PC-9 (cell line): ENCODE measurements around the gene SOCS6. TPM values are rescaled to one million over a fixed set of nuclear protein-coding genes. Genes with fewer than 3 reads are reported as not detected.
A peak's percentile ranks its signal among the peaks of the same experiment; 100 is the strongest.

Source experiments
- BruUV-seq: library from RNA; stranded (reverse); fragments of 400-500 nt; replicated peaks from 2 replicates; lab custom pipeline; 2021; lab: Mats Ljungman, UMichigan
- CTCF ChIA-PET: fragments of 300-600 bp; sonication (Branson Sonifier 250); formaldehyde crosslinking; loops from one replicate; lab custom pipeline; 2022; ENCODE audit warnings: antibody characterized with exemption; lab: Charles Lee
- POLR2A ChIA-PET: fragments of 300-600 bp; sonication (Branson Sonifier 250); formaldehyde crosslinking; loops from one replicate; lab custom pipeline; 2022; ENCODE audit warnings: antibody characterized with exemption; ENCODE audit not compliant: unreplicated experiment; lab: Charles Lee
- DNase-seq, 2 experiments: peaks; one replicate each; pipeline versions ENCODE4 v3.0.0 to v3.0.0-alpha.2; 2015 to 2022; ENCODE audit warnings: mixed read lengths in 1 of 2
- H2AFZ ChIP-seq: fragments of 200-600 bp; sonication (generic); 2 replicates; pipeline ENCODE4 v1.8.1; 2017; ENCODE audit warnings: antibody characterized with exemption
- H3F3A ChIP-seq: fragments of 200-600 bp; sonication (generic); 2 replicates; pipeline ENCODE4 v1.8.1; 2017; ENCODE audit warnings: antibody characterized with exemption, mild to moderate bottlenecking, low read depth; ENCODE audit not compliant: insufficient read depth
- H3K27ac ChIP-seq: fragments of 200-600 bp; sonication (generic); 2 replicates; pipeline ENCODE4 v1.6.1; 2016; ENCODE audit warnings: mixed run types
- H3K27me3 ChIP-seq: fragments of 200-600 bp; sonication (generic); 2 replicates; pipeline ENCODE4 v1.6.1; 2016; ENCODE audit warnings: low read depth, mixed run types; ENCODE audit not compliant: insufficient read depth
- H3K36me3 ChIP-seq: fragments of 200-600 bp; sonication (generic); 2 replicates; pipeline ENCODE4 v1.6.1; 2016; ENCODE audit warnings: low read depth, mixed run types
- H3K4me1 ChIP-seq: fragments of 200-600 bp; sonication (generic); replicated peaks from 2 replicates; pipeline ENCODE4 v1.6.1; 2016; ENCODE audit warnings: mixed run types; ENCODE audit not compliant: insufficient read depth
- H3K4me2 ChIP-seq: fragments of 200-600 bp; sonication (generic); 2 replicates; pipeline ENCODE4 v1.6.1; 2017; ENCODE audit warnings: mixed run types
- H3K4me3 ChIP-seq: fragments of 200-600 bp; sonication (generic); 2 replicates; pipeline ENCODE4 v1.6.1; 2016; ENCODE audit warnings: mixed run types
- H3K79me2 ChIP-seq: fragments of 200-600 bp; sonication (generic); 2 replicates; pipeline ENCODE4 v1.6.1; 2017; ENCODE audit warnings: low read depth, mixed run types
- H3K9me2 ChIP-seq: fragments of 200-600 bp; sonication (generic); 2 replicates; pipeline ENCODE4 v1.8.1; 2017; ENCODE audit warnings: mild to moderate bottlenecking; ENCODE audit not compliant: insufficient read depth
- H3K9me3 ChIP-seq: fragments of 200-600 bp; sonication (generic); 2 replicates; pipeline ENCODE4 v1.8.1; 2016; ENCODE audit warnings: low read depth; ENCODE audit not compliant: insufficient read depth
- H4K20me1 ChIP-seq: fragments of 200-600 bp; sonication (generic); 2 replicates; pipeline ENCODE4 v1.8.1; 2017; ENCODE audit not compliant: insufficient read depth
- CTCF ChIP-seq: fragments of 200-600 bp; sonication (generic); conservative IDR thresholded peaks from 2 replicates; pipeline ENCODE4 v1.6.1; 2017; ENCODE audit warnings: mixed run types, antibody characterized with exemption, mild to moderate bottlenecking, moderate library complexity
- EZH2 ChIP-seq: fragments of 200-600 bp; sonication (generic); IDR thresholded peaks from 2 replicates; pipeline ENCODE4 v1.8.0; 2017; ENCODE audit warnings: antibody characterized with exemption, low read depth
- intact Hi-C: fragments of 100-400 bp; cut with micrococcal nuclease; formaldehyde crosslinking; loops from one replicate; pipeline ENCODE4 v1.10.0; 2022; ENCODE audit not compliant: unreplicated experiment
- total RNA-seq: library from RNA; stranded (reverse); gene quantifications from 2 replicates; pipeline ENCODE4 v1.2.3, GENCODE V29; 2021

Gene SOCS6
- total RNA-seq, 1 experiment from 2014 or later, result 21.0 TPM

GRCh38 chr18:70311726-70312125 lies 22.9 kb downstream of the SOCS6 start:
- ChIA-PET POLR2A (no interaction called here), CTCF (no interaction called here)
- peaks cover 11% of the 10 kb centered on the region; the same call in 1 of the 2 replicates for H3K9me3 ChIP-seq
- DNase-seq, result no peak
- H3K9me2 ChIP-seq, result no peaks in the 10 kb centered on the region
- no peaks in the 10 kb centered on the region for H3K27me3 ChIP-seq
- TF ChIP-seq EZH2, result no peak
- no peak for TF ChIP-seq CTCF
- 0 out of 2 replicates have a peak, but pooled peaks cover 10% of the 10 kb centered on the region for H3F3A ChIP-seq
- H3K79me2 ChIP-seq, result peaks cover 99% of the 10 kb centered on the region
- peaks cover 14% of the 10 kb centered on the region for H4K20me1 ChIP-seq
- no peak overlapping the region for H3K4me3 ChIP-seq
- no peak overlapping the region for H3K27ac ChIP-seq
- no TSS peak for BruUV-seq
- H3K36me3 ChIP-seq, result peaks cover 3% of the 10 kb centered on the region; the same call in 1 of the 2 replicates
- no peak overlapping the region for H3K4me2 ChIP-seq
- intact Hi-C loops, result no loop called here
- no peak overlapping the region for H2AFZ ChIP-seq
- H3K4me1 ChIP-seq, result no peaks in the 10 kb centered on the region

- ChIA-PET POLR2A (no interaction called here), CTCF (no interaction called here)
- H4K20me1 ChIP-seq, result peaks cover 15% of the 10 kb centered on the region
Observed at GRCh38 chr18:70313640-70314039, 24.8 kb downstream of the SOCS6 start.

GRCh38 chr18:70314151-70314782 lies 25.4 kb downstream of the SOCS6 start:
- ChIA-PET POLR2A (no interaction called here), CTCF (no interaction called here)
- Histone ChIP-seq H3K79me2 (peaks cover 96% of the 10 kb centered on the region), H3F3A (0 out of 2 replicates have a peak, but pooled peaks cover 4% of the 10 kb centered on the region), H3K27ac (no peak overlapping the region; the same call in 1 of the 2 replicates), H3K4me3 (no peak overlapping the region), H3K27me3 (no peaks in the 10 kb centered on the region), H3K4me1 (no peaks in the 10 kb centered on the region), H4K20me1 (peaks cover 15% of the 10 kb centered on the region), H3K4me2 (no peak overlapping the region), H2AFZ (no peak overlapping the region), H3K36me3 (peaks cover 2% of the 10 kb centered on the region; the same call in 1 of the 2 replicates), H3K9me3 (no peaks in the 10 kb centered on the region), H3K9me2 (no peaks in the 10 kb centered on the region)
- TF ChIP-seq EZH2 (no peak), CTCF (no peak)
- DNase-seq, result no peak
- no TSS peak for BruUV-seq
- intact Hi-C loops, result no loop called here

More at GRCh38 chr18:70313640-70314039, 24.8 kb downstream of the SOCS6 start:
- peaks cover 1% of the 10 kb centered on the region; the same call in 1 of the 2 replicates for H3K9me3 ChIP-seq
- no peak overlapping the region for H2AFZ ChIP-seq
- H3K27ac ChIP-seq, result peak overlapping the region; percentile 29; the same call in 1 of the 2 replicates
- DNase-seq, result no peak
- no peak overlapping the region for H3K4me3 ChIP-seq
- H3K36me3 ChIP-seq, result no peaks in the 10 kb centered on the region; the same call in none of the 2 replicates
- no peak overlapping the region for H3K4me2 ChIP-seq
- 0 out of 2 replicates have a peak, but pooled peaks cover 8% of the 10 kb centered on the region for H3F3A ChIP-seq
- intact Hi-C loops, result no loop called here
- no peaks in the 10 kb centered on the region for H3K9me2 ChIP-seq
- no peaks in the 10 kb centered on the region for H3K27me3 ChIP-seq
- TF ChIP-seq EZH2, result no peak
- no peak for TF ChIP-seq CTCF
- H3K79me2 ChIP-seq, result peaks cover 96% of the 10 kb centered on the region
- H3K4me1 ChIP-seq, result no peaks in the 10 kb centered on the region
- no TSS peak for BruUV-seq
